ENCODE data around the gene FRRS1.
"Not testable (repeated sequence)": the region's sequence is repeated elsewhere in the genome, so short reads cannot be mapped to it uniquely, and the experiment has no call there.

FRRS1 gene, protein sequence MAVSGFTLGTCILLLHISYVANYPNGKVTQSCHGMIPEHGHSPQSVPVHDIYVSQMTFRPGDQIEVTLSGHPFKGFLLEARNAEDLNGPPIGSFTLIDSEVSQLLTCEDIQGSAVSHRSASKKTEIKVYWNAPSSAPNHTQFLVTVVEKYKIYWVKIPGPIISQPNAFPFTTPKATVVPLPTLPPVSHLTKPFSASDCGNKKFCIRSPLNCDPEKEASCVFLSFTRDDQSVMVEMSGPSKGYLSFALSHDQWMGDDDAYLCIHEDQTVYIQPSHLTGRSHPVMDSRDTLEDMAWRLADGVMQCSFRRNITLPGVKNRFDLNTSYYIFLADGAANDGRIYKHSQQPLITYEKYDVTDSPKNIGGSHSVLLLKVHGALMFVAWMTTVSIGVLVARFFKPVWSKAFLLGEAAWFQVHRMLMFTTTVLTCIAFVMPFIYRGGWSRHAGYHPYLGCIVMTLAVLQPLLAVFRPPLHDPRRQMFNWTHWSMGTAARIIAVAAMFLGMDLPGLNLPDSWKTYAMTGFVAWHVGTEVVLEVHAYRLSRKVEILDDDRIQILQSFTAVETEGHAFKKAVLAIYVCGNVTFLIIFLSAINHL

GRCh38 chr1:99766378-99766800, at the start of gene FRRS1:
TSS of gene FRRS1 (minus strand) at chr1:99766635. CDS start at chr1:99748768, 17,867 bp downstream.
- FAIRE-seq, result peak; percentile 70

GRCh38 chr1:99814373-99814900, 48.0 kb upstream of the FRRS1 start:
- FAIRE-seq, result no peak

- FAIRE-seq, result no peak
Measured at GRCh38 chr1:99811747-99812146, 45.3 kb upstream of the FRRS1 start.

- FAIRE-seq, result no peak
Measured at GRCh38 chr1:99811075-99811474, 44.6 kb upstream of the FRRS1 start.

GRCh38 chr1:99808391-99809115, 42.1 kb upstream of the FRRS1 start:
- FAIRE-seq, result peak; percentile 94

DNA sequence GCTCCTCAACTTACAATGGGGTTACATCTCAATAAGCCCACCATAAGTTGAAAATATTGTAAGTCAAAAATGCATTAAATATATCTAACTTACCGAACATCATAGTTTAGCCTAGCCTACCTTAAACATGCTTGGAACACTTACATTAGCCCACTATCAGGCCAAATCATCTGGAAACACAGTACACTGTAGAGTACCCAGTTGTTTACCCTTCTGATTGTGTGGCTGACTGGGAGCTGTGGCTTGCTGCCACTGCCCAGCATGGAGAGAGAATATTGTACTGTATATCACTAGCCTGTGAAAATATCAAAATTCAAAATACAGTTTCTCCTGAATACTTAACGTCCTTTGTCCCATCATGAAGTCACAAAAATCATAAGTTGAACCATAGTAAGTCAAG, 40.4 kb upstream of the FRRS1 start:
- no peak for FAIRE-seq

DNA sequence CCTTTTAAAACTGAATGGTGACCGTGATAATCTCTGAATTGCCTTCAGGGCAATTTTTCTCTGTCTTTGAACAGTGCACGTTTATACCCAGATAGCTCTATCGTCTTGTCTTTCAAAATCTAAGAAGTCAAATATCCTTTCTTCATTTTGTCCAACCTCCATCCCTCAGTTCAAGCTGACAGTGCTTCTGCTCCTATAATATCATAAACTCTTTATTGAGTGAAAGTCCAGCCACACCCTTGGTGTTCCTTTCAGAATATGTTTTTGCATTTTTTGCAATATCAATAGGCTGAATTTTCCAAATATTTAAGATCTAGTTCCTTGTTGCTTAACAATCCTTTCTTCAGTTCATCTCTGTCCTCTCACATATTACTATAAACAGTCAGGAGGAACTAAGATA, 35.1 kb upstream of the FRRS1 start:
- no peak for FAIRE-seq

DNA sequence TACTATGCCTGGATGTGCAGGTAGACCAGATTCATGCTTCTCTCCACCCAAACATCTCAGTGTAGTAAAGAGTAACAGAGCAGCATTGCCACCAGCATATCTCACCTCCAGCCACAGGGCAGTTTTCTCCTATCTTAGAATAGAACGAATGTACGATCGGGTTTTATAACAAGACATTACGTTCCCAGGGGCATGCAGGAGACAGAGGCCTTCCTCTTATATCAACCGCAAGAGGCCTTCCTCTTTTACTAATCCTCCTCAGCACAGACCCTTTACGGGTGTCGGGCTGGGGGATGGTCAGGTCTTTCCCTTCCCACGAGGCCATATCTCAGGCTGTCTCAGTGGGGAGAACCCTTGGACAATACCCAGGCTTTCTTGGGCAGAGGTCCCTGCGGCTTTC, 27.4 kb upstream of the FRRS1 start:
- FAIRE-seq, result not testable (repeated sequence)

DNA sequence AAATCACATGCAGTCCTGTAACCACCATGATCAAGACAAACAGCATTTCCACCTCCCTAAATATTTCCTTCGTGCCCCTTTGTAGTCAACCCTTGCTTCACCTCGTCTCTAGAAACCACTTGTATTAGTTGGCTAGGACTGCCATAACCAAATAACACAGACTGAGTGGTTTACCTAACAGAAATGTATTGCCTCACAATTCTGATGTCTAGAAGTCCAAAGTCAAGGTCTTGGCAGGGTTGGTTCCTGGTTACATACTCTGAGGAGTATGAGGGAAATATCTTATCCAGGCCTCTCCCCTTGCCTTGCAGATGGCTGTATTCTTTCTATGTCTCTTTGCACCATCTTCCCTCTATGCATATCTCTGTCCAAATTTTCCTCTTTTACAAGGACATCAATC, 23.3 kb upstream of the FRRS1 start:
- no peak for FAIRE-seq

- FAIRE-seq, result no peak
Measured at GRCh38 chr1:99788896-99789295, 22.5 kb upstream of the FRRS1 start.

- FAIRE-seq, result no peak
Measured at GRCh38 chr1:99786751-99787501, 20.5 kb upstream of the FRRS1 start.

DNA sequence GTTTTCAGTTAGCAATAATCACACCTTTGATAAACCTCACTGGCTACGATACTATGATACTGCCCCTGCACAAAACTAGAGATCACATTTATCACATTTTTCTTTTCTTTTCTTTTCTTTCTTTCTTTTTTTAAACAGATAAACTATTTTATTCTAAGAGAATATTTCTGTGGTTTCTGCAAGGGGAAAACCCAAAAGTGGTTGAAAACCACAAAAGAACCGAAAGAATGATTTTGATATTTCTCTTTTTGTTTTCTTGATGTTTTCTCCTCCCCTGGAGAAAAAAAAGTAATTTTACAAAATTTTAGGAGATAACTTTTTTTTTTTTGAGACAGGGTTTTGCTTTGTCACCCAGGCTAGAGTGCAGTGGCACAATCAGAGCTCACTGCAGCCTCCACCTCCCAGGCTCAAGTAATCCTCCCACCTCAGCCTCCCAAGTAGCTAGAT, 18.4 kb upstream of the FRRS1 start:
- no peak for FAIRE-seq

- FAIRE-seq, result no peak
Measured at GRCh38 chr1:99784143-99784542, 17.7 kb upstream of the FRRS1 start.

- no peak for FAIRE-seq
Measured at GRCh38 chr1:99782920-99783319, 16.5 kb upstream of the FRRS1 start.

- FAIRE-seq, result no peak
Measured at GRCh38 chr1:99782397-99782796, 16.0 kb upstream of the FRRS1 start.

GRCh38 chr1:99781798-99782197, 15.4 kb upstream of the FRRS1 start:
- no peak for FAIRE-seq

- no peak for FAIRE-seq
Measured at GRCh38 chr1:99777752-99778151, 11.3 kb upstream of the FRRS1 start.

DNA sequence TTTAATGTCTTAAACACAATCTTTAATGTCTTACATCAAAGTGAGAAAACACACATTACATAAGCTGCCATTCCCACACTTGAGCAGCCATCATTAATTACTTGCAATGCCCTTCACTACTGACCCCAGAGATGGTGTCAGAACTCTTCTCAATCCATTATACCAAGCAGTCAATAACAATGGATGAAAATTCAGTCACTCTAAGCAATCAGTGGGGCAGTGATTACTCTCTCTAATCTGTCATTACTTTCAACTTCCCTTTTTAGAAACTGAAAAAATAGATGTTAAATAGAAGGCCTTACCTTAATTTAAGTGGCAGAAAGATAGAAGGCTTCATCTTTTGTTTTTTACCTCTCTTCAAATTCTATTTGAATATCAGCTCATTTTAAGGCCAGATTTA, 9.7 kb upstream of the FRRS1 start:
- FAIRE-seq, result no peak

GRCh38 chr1:99772809-99773208, 6.4 kb upstream of the FRRS1 start:
- FAIRE-seq, result no peak

DNA sequence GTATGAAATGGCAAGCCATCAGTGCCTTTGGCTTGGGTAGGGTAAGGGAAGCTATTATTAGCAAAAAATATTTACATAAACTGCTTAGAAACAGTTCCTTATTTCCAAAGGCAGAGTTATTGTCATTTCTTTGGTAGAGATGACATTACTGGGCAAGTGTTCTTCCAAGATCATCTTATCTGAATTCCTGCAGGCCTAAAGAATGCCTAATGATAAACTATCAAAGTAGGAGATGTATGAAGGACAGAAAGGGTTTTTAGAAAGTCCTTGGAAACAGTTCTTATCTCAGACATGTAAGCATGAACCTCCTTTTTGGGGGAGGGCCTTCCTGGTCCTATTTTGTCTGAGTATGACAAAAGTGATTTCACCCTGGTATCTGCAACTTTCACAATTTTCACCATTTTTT, 5.1 kb upstream of the FRRS1 start:
- no peak for FAIRE-seq

DNA sequence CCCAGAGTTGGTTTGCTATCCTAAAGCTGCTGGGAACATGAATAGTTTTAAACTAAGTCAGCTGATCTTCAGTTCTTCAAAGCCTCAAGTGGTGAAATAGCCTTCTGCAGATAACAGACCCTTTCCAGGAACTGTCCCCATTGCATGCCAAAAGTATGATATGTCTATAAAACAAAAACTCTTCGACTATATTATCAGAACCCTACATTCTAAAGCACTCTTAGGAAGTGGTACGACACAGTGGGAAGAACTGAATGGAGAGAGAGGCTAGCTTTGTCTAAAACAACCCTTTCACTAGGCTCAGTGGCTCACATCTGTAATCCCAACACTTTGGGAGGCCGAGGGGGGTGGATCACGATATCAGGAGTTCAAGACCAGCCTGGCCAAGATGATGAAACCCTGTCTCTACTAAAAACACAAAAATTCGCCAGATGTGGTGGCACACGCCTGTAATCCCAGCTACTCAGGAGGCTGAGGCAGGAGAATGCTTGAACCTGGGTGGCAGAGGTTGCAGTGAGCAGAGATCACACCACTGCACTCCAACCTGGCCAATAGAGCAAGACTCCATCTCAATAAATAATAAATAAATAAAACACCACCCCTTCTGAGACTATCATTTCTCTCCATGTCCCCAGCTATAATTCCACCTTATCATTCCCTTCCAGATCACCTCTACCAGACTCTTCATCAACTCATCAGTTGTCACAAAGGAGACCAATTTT, 2.2 kb upstream of the FRRS1 start:
- no peak for FAIRE-seq

GRCh38 chr1:99768104-99768503, 1.7 kb upstream of the FRRS1 start:
- no peak for FAIRE-seq
